ENCODE results near the gene EDN1.

Gene EDN1

DNA sequence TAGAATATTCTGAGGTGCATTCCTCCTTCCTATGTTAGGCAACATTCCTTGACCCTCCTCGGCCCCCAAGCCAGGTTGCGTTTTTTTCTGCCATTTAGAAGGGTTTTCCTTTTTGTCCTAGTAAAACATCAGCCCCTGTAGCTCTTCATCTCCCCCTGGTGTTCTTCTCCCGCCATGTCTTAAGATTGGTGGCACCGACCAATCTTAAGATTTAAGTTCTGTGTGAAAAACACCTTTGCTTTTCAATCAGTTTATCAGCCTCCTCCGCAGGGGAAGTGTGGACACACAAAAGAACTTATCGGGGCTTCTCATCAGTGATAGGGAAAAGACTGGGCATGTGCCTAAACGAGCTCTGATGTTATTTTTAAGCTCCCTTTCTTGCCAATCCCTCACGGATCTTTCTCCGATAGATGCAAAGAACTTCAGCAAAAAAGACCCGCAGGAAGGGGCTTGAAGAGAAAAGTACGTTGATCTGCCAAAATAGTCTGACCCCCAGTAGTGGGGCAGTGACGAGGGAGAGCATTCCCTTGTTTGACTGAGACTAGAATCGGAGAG, 719 bp upstream of the EDN1 start:
- Histone ChIP-seq H3K9ac (peak overlapping the region in 5 of 11 experiments; percentile 6 to 73 (median 60); a peak in 8 of 22 replicates), H3K36me3 (0 out of 22 replicates have a peak, but pooled peaks cover 0 to 9% (median 0%) of the 10 kb centered on the region in 11 experiments), H3K27me3 (peaks cover 28 to 50% (median 43%) of the 10 kb centered on the region in 11 experiments), H3K9me3 (replicated peaks in 1 of 11) (no peaks in the 10 kb centered on the region), H4K20me1 (peaks cover 0 to 7% (median 0%) of the 10 kb centered on the region in 11 experiments; a peak in 1 of 22 replicates), H3K27ac (peak overlapping the region in 2 of 11 experiments; percentile 34 to 49; a peak in 4 of 22 replicates), H3K4me2 (peak overlapping the region; percentile 52 to 85 (median 66)), H3K4me3 (peak overlapping the region; percentile 28 to 59 (median 45); a peak in 17 of 20 replicates), H3K4me1 (peaks cover 0 to 68% (median 12%) of the 10 kb centered on the region in 10 experiments; a peak in 11 of 20 replicates)
- no peak for TF ChIP-seq Cebpa-rat (IDR thresholded peaks at IDR 0.05)

DNA sequence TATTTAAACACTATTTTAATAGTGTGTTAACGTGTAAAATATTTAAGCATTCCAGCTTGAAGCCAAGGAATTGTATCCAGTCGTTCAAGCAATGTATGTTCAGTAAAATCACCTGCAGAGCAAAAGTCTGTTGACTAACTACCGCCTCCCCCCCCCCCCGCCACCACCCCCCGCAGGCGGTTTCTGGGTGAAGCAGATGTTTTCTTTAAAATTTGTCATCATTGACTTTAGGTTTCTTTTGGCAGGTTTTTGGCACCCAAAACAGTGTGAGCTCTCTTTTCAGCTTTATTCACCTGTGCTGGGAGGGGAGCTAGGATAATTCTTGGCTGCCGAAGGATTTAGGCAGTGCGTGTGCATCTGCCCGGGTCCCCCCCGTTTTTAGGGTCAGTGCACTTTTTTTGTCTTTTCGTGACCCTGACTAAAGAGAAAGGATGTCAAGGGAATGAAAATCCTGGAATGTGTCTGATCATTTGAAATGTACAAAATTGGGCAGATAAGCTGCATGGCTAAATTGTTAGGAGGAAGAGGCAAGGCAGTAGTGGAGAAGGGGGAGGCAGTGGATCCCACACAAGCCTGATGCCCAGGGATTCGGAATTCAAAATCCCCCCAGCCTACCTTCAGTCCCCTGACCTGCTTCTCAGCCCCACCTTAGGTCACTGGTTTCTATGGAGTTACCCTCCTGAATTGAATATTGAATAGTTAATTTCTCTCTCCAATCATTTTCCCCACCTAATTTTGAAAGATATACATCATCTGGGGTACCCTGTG, 1.1 kb downstream of the EDN1 start:
- Histone ChIP-seq H3K4me3 (peak overlapping the region in 4 of 10 experiments; percentile 29 to 56 (median 48); a peak in 7 of 20 replicates), H3K9ac (peak overlapping the region in 3 of 11 experiments; percentile 25 to 61 (median 51); a peak in 4 of 22 replicates), H3K4me2 (peak overlapping the region in 3 of 11 experiments; percentile 58 to 85 (median 78); a peak in 6 of 22 replicates), H3K27ac (peak overlapping the region in 2 of 11 experiments; percentile 26 to 51; a peak in 3 of 22 replicates), H3K9me3 (replicated peaks in 1 of 11) (no peaks in the 10 kb centered on the region), H3K4me1 (peaks cover 0 to 79% (median 12%) of the 10 kb centered on the region in 10 experiments; a peak in 11 of 20 replicates), H3K27me3 (peaks cover 28 to 50% (median 43%) of the 10 kb centered on the region in 11 experiments), H4K20me1 (peaks cover 0 to 7% (median 0%) of the 10 kb centered on the region in 11 experiments; a peak in 1 of 22 replicates), H3K36me3 (peaks cover 0 to 24% (median 0%) of the 10 kb centered on the region in 11 experiments; a peak in 4 of 22 replicates)
- no peak for TF ChIP-seq Cebpa-rat (IDR thresholded peaks at IDR 0.05)

DNA sequence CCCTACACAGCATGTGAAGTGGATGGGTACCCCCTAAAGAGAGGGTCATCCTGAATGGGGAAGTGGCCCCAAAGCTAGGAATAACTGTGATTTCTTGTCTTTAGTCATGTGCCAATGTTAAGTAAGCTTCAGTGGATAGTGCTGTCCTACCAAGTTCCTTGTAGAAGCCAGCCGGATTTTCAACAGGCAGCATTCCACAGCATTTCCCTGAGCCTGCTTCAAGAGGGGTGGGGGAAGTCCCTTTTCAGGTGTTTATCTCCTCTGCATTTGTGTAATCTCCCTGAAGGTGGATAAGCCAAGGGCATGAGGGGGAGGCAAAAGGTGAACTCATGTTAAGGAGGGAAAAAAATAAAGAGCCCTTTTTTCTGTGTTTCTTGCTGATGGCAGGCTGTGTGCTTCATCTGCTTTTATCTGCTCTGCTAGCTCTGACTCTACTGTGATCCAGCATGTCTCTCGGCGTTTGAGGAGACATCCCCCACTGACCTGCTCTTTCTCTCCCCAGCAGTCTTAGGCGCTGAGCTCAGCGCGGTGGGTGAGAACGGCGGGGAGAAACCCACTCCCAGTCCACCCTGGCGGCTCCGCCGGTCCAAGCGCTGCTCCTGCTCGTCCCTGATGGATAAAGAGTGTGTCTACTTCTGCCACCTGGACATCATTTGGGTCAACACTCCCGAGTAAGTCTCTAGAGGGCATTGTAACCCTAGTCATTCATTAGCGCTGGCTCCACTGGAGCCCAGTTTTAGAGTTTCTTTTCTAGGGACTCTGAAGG, 1.9 kb downstream of the EDN1 start:
- Histone ChIP-seq H3K36me3 (peaks cover 0 to 24% (median 0%) of the 10 kb centered on the region in 11 experiments; a peak in 4 of 22 replicates), H3K27ac (peak overlapping the region in 2 of 11 experiments; percentile 26 to 51; a peak in 4 of 22 replicates), H3K4me1 (peaks cover 0 to 72% (median 12%) of the 10 kb centered on the region in 10 experiments; a peak in 11 of 20 replicates), H3K9me3 (replicated peaks in 1 of 11) (no peaks in the 10 kb centered on the region), H3K4me2 (peak overlapping the region in 3 of 11 experiments; percentile 58 to 79 (median 78); a peak in 6 of 22 replicates), H4K20me1 (peaks cover 0 to 7% (median 0%) of the 10 kb centered on the region in 11 experiments; a peak in 1 of 22 replicates), H3K4me3 (peak overlapping the region in 4 of 10 experiments; percentile 29 to 56 (median 41); a peak in 7 of 20 replicates), H3K9ac (peak overlapping the region in 3 of 11 experiments; percentile 44 to 61 (median 51); a peak in 5 of 22 replicates), H3K27me3 (peaks cover 28 to 50% (median 43%) of the 10 kb centered on the region in 11 experiments)
- no peak for TF ChIP-seq Cebpa-rat (IDR thresholded peaks at IDR 0.05)

GRCh38 chr6:12293235-12293930, 3.2 kb downstream of the EDN1 start:
- Histone ChIP-seq H3K4me2 (peak overlapping the region in 3 of 11 experiments; percentile 58 to 79 (median 78); a peak in 5 of 22 replicates), H4K20me1 (peaks cover 0 to 7% (median 0%) of the 10 kb centered on the region in 11 experiments; a peak in 1 of 22 replicates), H3K36me3 (peaks cover 0 to 24% (median 0%) of the 10 kb centered on the region in 11 experiments; a peak in 4 of 22 replicates), H3K9me3 (replicated peaks in 1 of 11) (no peaks in the 10 kb centered on the region), H3K27ac (no peak overlapping the region), H3K27me3 (peaks cover 28 to 48% (median 42%) of the 10 kb centered on the region in 11 experiments), H3K4me1 (peaks cover 0 to 72% (median 12%) of the 10 kb centered on the region in 10 experiments; a peak in 11 of 20 replicates), H3K4me3 (peak overlapping the region in 3 of 10 experiments; percentile 29 to 56 (median 53); a peak in 3 of 20 replicates), H3K9ac (0 out of 22 replicates have a peak overlapping the region, but pooled peaks of 2 of the 11 experiments have one; percentile 51 to 61)
- TF ChIP-seq Cebpa-rat (IDR thresholded peaks at IDR 0.05): no peak

GRCh38 chr6:12293931-12294807, 4.0 kb downstream of the EDN1 start:
- Histone ChIP-seq H3K4me1 (peaks cover 0 to 71% (median 12%) of the 10 kb centered on the region in 10 experiments; a peak in 11 of 20 replicates), H3K4me2 (peak overlapping the region in 3 of 11 experiments; percentile 36 to 78 (median 58); a peak in 5 of 22 replicates), H3K9me3 (replicated peaks in 1 of 11) (no peaks in the 10 kb centered on the region), H3K36me3 (peaks cover 0 to 24% (median 0%) of the 10 kb centered on the region in 11 experiments; a peak in 4 of 22 replicates), H3K27ac (no peak overlapping the region), H3K9ac (no peak overlapping the region), H4K20me1 (peaks cover 0 to 7% (median 0%) of the 10 kb centered on the region in 11 experiments; a peak in 1 of 22 replicates), H3K4me3 (no peak overlapping the region), H3K27me3 (peaks cover 28 to 40% (median 34%) of the 10 kb centered on the region in 11 experiments)
- TF ChIP-seq Cebpa-rat (IDR thresholded peaks at IDR 0.05): no peak

DNA sequence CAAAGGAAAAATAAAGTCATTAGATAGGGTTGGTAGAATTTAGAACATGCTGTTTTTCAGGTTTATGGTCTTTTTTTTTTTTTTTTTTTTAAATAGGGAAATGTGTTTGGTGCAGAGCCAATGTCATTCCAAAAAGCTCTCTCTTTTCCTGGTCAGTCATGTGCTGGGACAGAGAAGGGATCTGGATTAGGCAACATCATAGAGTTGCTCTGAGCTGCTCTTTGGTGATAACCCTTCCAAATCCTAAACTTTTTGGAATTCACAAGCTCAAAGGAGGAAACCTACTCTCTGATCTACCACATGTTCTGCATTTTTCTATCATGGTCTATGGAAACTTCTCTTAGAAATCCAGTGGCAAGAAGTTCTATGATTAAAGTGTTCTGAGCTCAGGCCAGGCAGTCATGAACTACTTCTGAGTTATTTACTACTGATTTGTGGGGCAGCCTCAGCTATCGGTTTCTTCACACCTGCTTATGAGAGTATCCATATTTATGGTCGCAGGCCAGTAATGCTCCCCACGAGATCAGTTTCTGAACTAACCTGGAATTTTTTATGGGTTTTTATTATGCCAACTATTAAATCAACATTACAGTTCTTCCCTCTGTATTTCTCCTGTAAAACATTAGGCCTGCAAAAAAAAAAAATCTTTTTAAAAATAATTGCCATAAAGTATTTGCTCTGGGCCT, 4.8 kb downstream of the EDN1 start:
- Histone ChIP-seq H3K4me1 (peaks cover 0 to 66% (median 6%) of the 10 kb centered on the region in 10 experiments; a peak in 10 of 20 replicates), H4K20me1 (0 out of 22 replicates have a peak, but pooled peaks cover 0 to 1% (median 0%) of the 10 kb centered on the region in 11 experiments), H3K9me3 (replicated peaks in 1 of 11) (no peaks in the 10 kb centered on the region), H3K36me3 (peaks cover 0 to 24% (median 0%) of the 10 kb centered on the region in 11 experiments; a peak in 4 of 22 replicates), H3K9ac (no peak overlapping the region), H3K4me3 (no peak overlapping the region), H3K27ac (no peak overlapping the region), H3K27me3 (peaks cover 20 to 32% (median 25%) of the 10 kb centered on the region in 11 experiments), H3K4me2 (peak overlapping the region in 2 of 11 experiments; percentile 12 to 14; a peak in 2 of 22 replicates)
- no peak for TF ChIP-seq Cebpa-rat (IDR thresholded peaks at IDR 0.05)

Measured in BLaER1 treated with 17β-estradiol and CSF1 and Interleukin-3, amounts not matched to agents 10 nM and 100 nM (cell line).